ENCODE results near the gene SERHL2. TPM values are rescaled to one million over a fixed set of nuclear protein-coding genes. Genes with fewer than 3 reads are reported as not detected.
A peak's percentile ranks its signal among the peaks of the same experiment; 100 is the strongest.

SERHL2 gene
- polyA plus RNA-seq, 1 of the 3 experiments (the other 2 are of a cell fraction), result 3.1 TPM

DNA sequence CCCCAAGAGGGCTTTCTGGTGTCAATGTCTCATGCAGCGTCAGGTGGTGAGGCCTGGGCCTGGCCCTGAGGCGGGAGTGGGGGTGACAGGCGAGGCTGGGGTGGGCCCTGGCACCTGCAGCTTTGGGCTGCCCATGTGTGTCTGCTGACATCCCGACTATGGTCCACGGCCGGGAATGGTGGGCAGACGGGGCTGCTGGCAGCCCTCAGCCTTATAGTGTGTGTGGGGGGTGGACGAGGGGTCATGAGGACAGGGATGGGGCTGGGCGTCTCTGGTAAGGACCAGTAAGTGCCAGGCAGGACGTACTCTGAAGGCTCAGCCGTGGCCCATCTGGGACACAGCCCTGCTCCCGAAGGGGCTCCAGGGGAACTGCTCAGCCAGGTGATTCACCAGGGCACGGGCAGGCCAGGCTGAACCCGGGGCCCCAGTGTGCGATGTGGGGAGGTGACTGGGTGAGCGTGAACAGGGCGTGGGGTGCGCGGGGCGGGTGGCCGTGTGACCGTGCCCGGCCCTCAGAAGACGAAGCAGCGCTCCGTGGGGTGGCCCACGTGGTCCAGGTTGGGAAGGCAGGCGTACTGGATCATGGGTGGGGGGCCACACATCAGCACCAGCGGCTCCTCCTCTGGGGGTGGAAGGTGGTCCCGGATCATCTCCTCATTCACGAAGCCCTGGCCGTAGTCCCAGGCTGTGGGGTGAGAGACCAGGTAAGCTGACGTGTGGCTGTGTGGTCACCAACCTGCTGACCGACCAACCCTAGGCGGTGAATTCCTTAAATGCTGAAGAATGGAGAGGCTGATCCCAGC is 65.7 kb downstream of the SERHL2 start:
- Histone ChIP-seq H3K4me2 (no peak overlapping the region), H3F3A (replicated peaks; ENCODE audit: insufficient read depth) (peaks cover 5% of the 10 kb centered on the region), H4K20me1 (ENCODE audit: insufficient read depth) (no peaks in the 10 kb centered on the region), H3K9me2 (no peaks in the 10 kb centered on the region), H3K36me3 (replicated peaks in 1 of 2; ENCODE audit: control insufficient read depth in 1 of 2, insufficient read depth in 2 of 2, low read length in 1 of 2) (no peaks in the 10 kb centered on the region), H3K9me3 (no peaks in the 10 kb centered on the region), H3K9ac (no peak overlapping the region), H3K4me1 (ENCODE audit: control insufficient read depth in 1 of 2, insufficient read depth in 2 of 2, low read depth in 1 of 2, low read length in 1 of 2) (peaks cover 0 to 5% of the 10 kb centered on the region in 2 experiments; a peak in 2 of 4 replicates), H2AFZ (ENCODE audit: low read depth) (no peak overlapping the region), H3K27me3 (ENCODE audit: insufficient read depth) (no peaks in the 10 kb centered on the region), H3K27ac (ENCODE audit: low read depth in 2 of 2, low read length in 1 of 2) (no peak overlapping the region), H3K79me2 (ENCODE audit: insufficient read depth) (no peaks in the 10 kb centered on the region), H3K4me3 (ENCODE audit: low read depth in 2 of 2, low read length in 1 of 2) (no peak overlapping the region)
- ChIA-PET POLR2A (no interaction called here), CTCF (no interaction called here)
- WGBS (ENCODE audit: low lambda C conversion rate), result 98% methylated on average over 10 of the region's 35 CpGs
- TF ChIP-seq, protein P1, sequence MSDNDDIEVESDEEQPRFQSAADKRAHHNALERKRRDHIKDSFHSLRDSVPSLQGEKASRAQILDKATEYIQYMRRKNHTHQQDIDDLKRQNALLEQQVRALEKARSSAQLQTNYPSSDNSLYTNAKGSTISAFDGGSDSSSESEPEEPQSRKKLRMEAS (IDR thresholded peaks at IDR 0.05; ENCODE audit: low read depth), result no peak
- TF ChIP-seq RXRA (IDR thresholded peaks at IDR 0.05; ENCODE audit: borderline replicate concordance, low read depth), result no peak
- TF ChIP-seq EZH2phosphoT487 (IDR thresholded peaks at IDR 0.05; ENCODE audit: borderline replicate concordance, low read depth), result no peak
- no peak for TF ChIP-seq RFX5 (IDR thresholded peaks at IDR 0.05; ENCODE audit: low read length)
- TF ChIP-seq GATA2 (CRISPR knock-in tag; IDR thresholded peaks at IDR 0.05), result no peak
- TF ChIP-seq TAF1 (IDR thresholded peaks at IDR 0.05; ENCODE audit: borderline replicate concordance, low read depth, low read length), result no peak
- TF ChIP-seq, protein P2, sequence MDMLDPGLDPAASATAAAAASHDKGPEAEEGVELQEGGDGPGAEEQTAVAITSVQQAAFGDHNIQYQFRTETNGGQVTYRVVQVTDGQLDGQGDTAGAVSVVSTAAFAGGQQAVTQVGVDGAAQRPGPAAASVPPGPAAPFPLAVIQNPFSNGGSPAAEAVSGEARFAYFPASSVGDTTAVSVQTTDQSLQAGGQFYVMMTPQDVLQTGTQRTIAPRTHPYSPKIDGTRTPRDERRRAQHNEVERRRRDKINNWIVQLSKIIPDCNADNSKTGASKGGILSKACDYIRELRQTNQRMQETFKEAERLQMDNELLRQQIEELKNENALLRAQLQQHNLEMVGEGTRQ (IDR thresholded peaks at IDR 0.05; ENCODE audit: borderline replicate concordance, low read depth, low read length), result no peak
- TF ChIP-seq TEAD4 (IDR thresholded peaks at IDR 0.05; ENCODE audit: borderline replicate concordance, insufficient read depth), result no peak
- TF ChIP-seq MXI1 (IDR thresholded peaks at IDR 0.05; ENCODE audit: low read depth, low read length), result no peak
- TF ChIP-seq, protein P3, sequence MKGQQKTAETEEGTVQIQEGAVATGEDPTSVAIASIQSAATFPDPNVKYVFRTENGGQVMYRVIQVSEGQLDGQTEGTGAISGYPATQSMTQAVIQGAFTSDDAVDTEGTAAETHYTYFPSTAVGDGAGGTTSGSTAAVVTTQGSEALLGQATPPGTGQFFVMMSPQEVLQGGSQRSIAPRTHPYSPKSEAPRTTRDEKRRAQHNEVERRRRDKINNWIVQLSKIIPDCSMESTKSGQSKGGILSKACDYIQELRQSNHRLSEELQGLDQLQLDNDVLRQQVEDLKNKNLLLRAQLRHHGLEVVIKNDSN (IDR thresholded peaks at IDR 0.05; ENCODE audit: borderline replicate concordance, low read depth), result no peak
- DNase-seq, result no peak

DNA sequence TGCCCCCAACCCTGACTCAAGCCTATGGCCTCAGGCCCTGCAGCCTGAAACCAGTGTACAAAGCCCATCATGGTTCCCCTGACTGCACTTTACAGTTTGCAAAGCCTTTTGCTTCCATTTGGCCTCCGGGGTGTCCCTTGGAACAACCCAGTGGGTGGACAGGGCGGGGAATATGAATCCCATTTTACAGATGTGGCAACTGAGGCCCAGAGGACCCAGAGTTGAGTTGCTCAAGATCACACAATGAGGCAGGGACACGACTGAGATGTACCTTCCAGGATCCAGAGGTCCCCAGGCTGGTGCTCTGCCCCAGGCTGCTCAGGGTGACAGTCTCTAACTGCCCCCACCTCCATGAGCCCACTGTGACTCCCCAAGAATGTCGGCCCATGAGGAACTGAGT is 66.3 kb downstream of the SERHL2 start:
- no peak overlapping the region for H3K4me3 ChIP-seq (ENCODE audit: low read depth in 2 of 2, low read length in 1 of 2)
- no peaks in the 10 kb centered on the region for H3K36me3 ChIP-seq (replicated peaks in 1 of 2; ENCODE audit: control insufficient read depth in 1 of 2, insufficient read depth in 2 of 2, low read length in 1 of 2)
- no peak overlapping the region for H2AFZ ChIP-seq (ENCODE audit: low read depth)
- no peak for DNase-seq
- POLR2A ChIA-PET, result no interaction called here
- CTCF ChIA-PET, result interaction anchor here (2.0 kb wide), 1 partner anchor 20 kb away, joined by 9 read pairs; the partner anchor contains the start of gene ATP5MGL
- WGBS (ENCODE audit: low lambda C conversion rate), result 93% methylated on average over 2 of the region's 4 CpGs
- H3K27ac ChIP-seq (ENCODE audit: low read depth in 2 of 2, low read length in 1 of 2), result peak overlapping the region in 1 of 2 experiments; percentile 40; a peak in 1 of 4 replicates
- no peaks in the 10 kb centered on the region for H3K79me2 ChIP-seq (ENCODE audit: insufficient read depth)
- no peaks in the 10 kb centered on the region for H3K9me2 ChIP-seq
- H3K4me1 ChIP-seq (ENCODE audit: control insufficient read depth in 1 of 2, insufficient read depth in 2 of 2, low read depth in 1 of 2, low read length in 1 of 2), result peaks cover 0 to 5% of the 10 kb centered on the region in 2 experiments; a peak in 2 of 4 replicates
- H3F3A ChIP-seq (replicated peaks; ENCODE audit: insufficient read depth), result peaks cover 5% of the 10 kb centered on the region
- no peak for TF ChIP-seq ELF1 (IDR thresholded peaks at IDR 0.05)
- no peak for TF ChIP-seq FOXM1 (IDR thresholded peaks at IDR 0.05; ENCODE audit: low read depth)
- no peak for TF ChIP-seq NFIC (IDR thresholded peaks at IDR 0.05; ENCODE audit: borderline replicate concordance)
- TF ChIP-seq TEAD4 (IDR thresholded peaks at IDR 0.05; ENCODE audit: borderline replicate concordance, insufficient read depth), result no peak
- no peaks in the 10 kb centered on the region for H3K9me3 ChIP-seq
- H3K27me3 ChIP-seq (ENCODE audit: insufficient read depth), result no peaks in the 10 kb centered on the region
- H3K4me2 ChIP-seq, result no peak overlapping the region
- H3K9ac ChIP-seq, result no peak overlapping the region
- H4K20me1 ChIP-seq (ENCODE audit: insufficient read depth), result no peaks in the 10 kb centered on the region
